B cell (primary cell): Measurements from ENCODE around the gene NPTN. TPM values are rescaled to one million over a fixed set of nuclear protein-coding genes. Genes with fewer than 3 reads are reported as not detected.

Experiments used
- ATAC-seq: fragments of 200-7000 bp; cut with Tn5 transposase; one replicate; pipeline ENCODE4 v1.10.0; 2021; ENCODE audit warnings: low read depth, mild to moderate bottlenecking, moderate number of reproducible peaks, moderate library complexity
- CTCF ChIA-PET: fragments of 350-600 bp; sonication (Branson Sonifier 250); formaldehyde crosslinking; loops from one replicate; lab custom pipeline; 2021; ENCODE audit warnings: antibody characterized with exemption, inconsistent platforms; lab: Charles Lee
- POLR2A ChIA-PET: fragments of 350-600 bp; sonication (Branson Sonifier 250); formaldehyde crosslinking; loops from one replicate; lab custom pipeline; 2021; ENCODE audit warnings: antibody characterized with exemption; lab: Charles Lee
- DNase-seq: peaks from one replicate; pipeline ENCODE4 v3.0.0; 2013
- H2AFZ ChIP-seq: 2 replicates; pipeline ENCODE4 v1.6.1; 2012; ENCODE audit warnings: mild to moderate bottlenecking, low read depth, low read length; ENCODE audit not compliant: insufficient read depth, poor library complexity, severe bottlenecking
- H3K27ac ChIP-seq, 2 donors: 1 replicate in 1 of 2; 2 replicates in 1 of 2; pipeline ENCODE4 v1.5.1; 2012 to 2013; ENCODE audit warnings: low read length in 2 of 2, mild to moderate bottlenecking in 2 of 2, moderate library complexity in 1 of 2
- H3K27me3 ChIP-seq, 4 experiments: fragments of 200-600 bp in 1 of 4; sonication (generic) in 1 of 4; replicated peaks in 1 of 4; 1 replicate in 2 of 4; 2 replicates in 2 of 4; pipeline versions ENCODE4 v1.6.1 to v1.7.0; 2013 to 2016; ENCODE audit warnings: low read length in 3 of 4, mild to moderate bottlenecking in 2 of 4, mixed read lengths in 1 of 4, moderate library complexity in 1 of 4; ENCODE audit not compliant: insufficient read depth in 4 of 4, control insufficient read depth in 3 of 4; ENCODE audit errors: control extremely low read depth in 1 of 4
- H3K36me3 ChIP-seq, 2 experiments: replicated peaks in 1 of 2; 1 replicate in 1 of 2; 2 replicates in 1 of 2; pipeline versions ENCODE4 v1.6.1 to v1.7.1; 2013; ENCODE audit warnings: low read length in 1 of 2; ENCODE audit not compliant: insufficient read depth in 2 of 2, control insufficient read depth in 1 of 2; ENCODE audit errors: control extremely low read depth in 1 of 2, extremely low read depth in 1 of 2
- H3K4me1 ChIP-seq, 2 donors: fragments of 200-600 bp in 1 of 2; sonication (generic) in 1 of 2; 1 replicate in 1 of 2; 2 replicates in 1 of 2; pipeline versions ENCODE4 v1.5.1 to v1.6.1; 2013 to 2017; ENCODE audit warnings: low read length in 2 of 2; ENCODE audit not compliant: control insufficient read depth in 2 of 2, insufficient read depth in 2 of 2
- H3K4me2 ChIP-seq: replicated peaks from 2 replicates; pipeline ENCODE3; 2012; ENCODE audit warnings: mild to moderate bottlenecking, low read depth, low read length; ENCODE audit not compliant: poor library complexity, severe bottlenecking
- H3K4me3 ChIP-seq, 5 experiments: fragments of 200-600 bp in 1 of 5; sonication (generic) in 1 of 5; 1 replicate in 3 of 5; 2 replicates in 2 of 5; pipeline versions ENCODE4 v1.5.1 to v1.7.0; 2011 to 2016; ENCODE audit warnings: low read length in 4 of 5, mild to moderate bottlenecking in 4 of 5, low read depth in 2 of 5, control low read depth in 1 of 5, moderate library complexity in 1 of 5; ENCODE audit not compliant: insufficient read depth in 1 of 5; ENCODE audit errors: control extremely low read depth in 1 of 5, extremely low read depth in 1 of 5
- H3K79me2 ChIP-seq: fragments of 200-600 bp; sonication (generic); one replicate; pipeline ENCODE4 v1.6.0; 2016; ENCODE audit warnings: low read length; ENCODE audit not compliant: control insufficient read depth, insufficient read depth
- H3K9ac ChIP-seq: fragments of 200-600 bp; sonication (generic); 2 replicates; pipeline ENCODE4 v1.6.1; 2017; ENCODE audit warnings: mild to moderate bottlenecking, low read length, moderate library complexity
- H3K9me3 ChIP-seq, 3 donors: one replicate each; pipeline versions ENCODE4 v1.6.1 to v1.7.1; 2013; ENCODE audit warnings: low read length in 2 of 3; ENCODE audit not compliant: control insufficient read depth in 2 of 3, insufficient read depth in 1 of 3; ENCODE audit errors: control extremely low read depth in 1 of 3
- H4K20me1 ChIP-seq: 2 replicates; pipeline ENCODE4 v1.6.0; 2012; ENCODE audit warnings: mild to moderate bottlenecking, low read length; ENCODE audit not compliant: insufficient read depth, control insufficient read depth, poor library complexity, severe bottlenecking
- H3K27ac Mint-ChIP-seq: one replicate; pipeline ENCODE4 v1.8.0; 2021; ENCODE audit warnings: mixed read lengths
- H3K27me3 Mint-ChIP-seq: one replicate; pipeline ENCODE4 v1.8.0; 2021; ENCODE audit warnings: mixed read lengths
- H3K4me1 Mint-ChIP-seq: one replicate; pipeline ENCODE4 v1.8.0; 2021; ENCODE audit warnings: mixed read lengths
- H3K4me3 Mint-ChIP-seq: one replicate; pipeline ENCODE4 v1.8.0; 2021; ENCODE audit warnings: mixed read lengths
- H3K9me3 Mint-ChIP-seq: one replicate; pipeline ENCODE4 v1.8.0; 2022; ENCODE audit warnings: mixed read lengths; ENCODE audit not compliant: insufficient read depth
- CTCF ChIP-seq: fragments of 200-600 bp; IDR thresholded peaks from one replicate; pipeline ENCODE4 v1.8.0; 2022; ENCODE audit warnings: antibody characterized with exemption, mild to moderate bottlenecking
- EZH2 ChIP-seq: IDR thresholded peaks from 2 replicates; pipeline ENCODE4 v1.6.1; 2012; ENCODE audit warnings: borderline replicate concordance, low read depth, mild to moderate bottlenecking, moderate library complexity, low read length; ENCODE audit not compliant: insufficient read depth, poor library complexity, severe bottlenecking
- WGBS: methylation state at CpG from one replicate; pipeline ENCODE4 v1.1.5; 2013; ENCODE audit warnings: missing lambda C conversion rate; ENCODE audit not compliant: insufficient coverage; 5-methylcytosine and 5-hydroxymethylcytosine counted together
- intact Hi-C: fragments of 100-400 bp; cut with micrococcal nuclease; formaldehyde crosslinking; loops from one replicate; pipeline ENCODE4 v1.10.0; 2022
- polyA plus RNA-seq: library from polyadenylated mRNA; depleted of rRNA; stranded (reverse); fragments of >200 nt; gene quantifications from 2 replicates; pipeline ENCODE4 v1.2.3, GENCODE V29; 2012
- total RNA-seq, 2 donors: library from RNA; stranded (reverse); fragments of 120-200 nt in 1 of 2; gene quantifications; 1 replicate in 1 of 2; 2 replicates in 1 of 2; pipeline versions ENCODE4 v1.2.3 to v1.2.4, GENCODE V29; 2013 to 2022

NPTN gene
- total and polyA plus RNA-seq, 2 donors (not counting 1 experiment from before 2014, with no cell fraction given), result 23.5 to 40.5 TPM

- Mint-ChIP-seq H3K27me3 (no peaks in the 10 kb centered on the region), H3K9me3 (no peaks in the 10 kb centered on the region)
Observed at GRCh38 chr15:73573037-73573436, 60.2 kb downstream of the NPTN start.

GRCh38 chr15:73572296-73572695 lies 60.9 kb downstream of the NPTN start:
- H3K4me2 ChIP-seq, result no peak overlapping the region
- H3K79me2 ChIP-seq, result no peaks in the 10 kb centered on the region
- no peaks in the 10 kb centered on the region for H3K27me3 ChIP-seq
- Mint-ChIP-seq H3K27me3 (no peaks in the 10 kb centered on the region), H3K4me3 (no peak overlapping the region), H3K9me3 (no peaks in the 10 kb centered on the region), H3K27ac (no peak overlapping the region), H3K4me1 (no peaks in the 10 kb centered on the region)
- H3K27ac ChIP-seq, result no peak overlapping the region
- no peak overlapping the region for H3K9ac ChIP-seq
- no peaks in the 10 kb centered on the region for H3K9me3 ChIP-seq
- no peak overlapping the region for H2AFZ ChIP-seq
- H3K4me3 ChIP-seq, result no peak overlapping the region
- WGBS, result 87% methylated on average over 2 of the region's 5 CpGs
- ATAC-seq (no peak), DNase-seq (no peak)
- intact Hi-C loops, result no loop called here
- ChIA-PET CTCF (no interaction called here), POLR2A (no interaction called here)
- TF ChIP-seq CTCF, result no peak
- no peak for TF ChIP-seq EZH2
- peaks cover 4 to 68% of the 10 kb centered on the region in 2 experiments for H3K36me3 ChIP-seq
- no peaks in the 10 kb centered on the region for H3K4me1 ChIP-seq
- no peaks in the 10 kb centered on the region for H4K20me1 ChIP-seq

More at GRCh38 chr15:73573037-73573436, 60.2 kb downstream of the NPTN start:
- no CpG with 5 or more reads among the region's 1 CpG for WGBS
- DNase-seq (no peak), ATAC-seq (no peak)
- no peaks in the 10 kb centered on the region for H3K9me3 ChIP-seq
- no peak overlapping the region for H2AFZ ChIP-seq
- H3K4me1 ChIP-seq, result no peaks in the 10 kb centered on the region
- H3K4me1 Mint-ChIP-seq, result no peaks in the 10 kb centered on the region
- no peaks in the 10 kb centered on the region for H3K79me2 ChIP-seq
- H3K27me3 ChIP-seq, result no peaks in the 10 kb centered on the region
- intact Hi-C loops, result no loop called here
- H3K4me3 ChIP-seq, result no peak overlapping the region
- H3K4me3 Mint-ChIP-seq, result no peak overlapping the region
- H4K20me1 ChIP-seq, result no peaks in the 10 kb centered on the region
- CTCF ChIA-PET, result no interaction called here
- no peak overlapping the region for H3K9ac ChIP-seq
- TF ChIP-seq CTCF (no peak), EZH2 (no peak)
- peaks cover 4 to 68% of the 10 kb centered on the region in 2 experiments for H3K36me3 ChIP-seq
- no peak overlapping the region for H3K27ac ChIP-seq
- no peak overlapping the region for H3K27ac Mint-ChIP-seq
- H3K4me2 ChIP-seq, result no peak overlapping the region
- POLR2A ChIA-PET, result no interaction called here
